Airway epithelial cell (primary cell): ENCODE results near the gene BBX. TPM values are rescaled to one million over a fixed set of nuclear protein-coding genes. Genes with fewer than 3 reads are reported as not detected.

Source experiments
- total RNA-seq: library from RNA; depleted of rRNA; stranded (reverse); fragments of >200 nt; gene quantifications from 2 replicates; pipeline ENCODE4 v1.2.3, GENCODE V29; 2015

The BBX gene
- total RNA-seq = 26.6 and 31.3 TPM in 2 replicates

DNA sequence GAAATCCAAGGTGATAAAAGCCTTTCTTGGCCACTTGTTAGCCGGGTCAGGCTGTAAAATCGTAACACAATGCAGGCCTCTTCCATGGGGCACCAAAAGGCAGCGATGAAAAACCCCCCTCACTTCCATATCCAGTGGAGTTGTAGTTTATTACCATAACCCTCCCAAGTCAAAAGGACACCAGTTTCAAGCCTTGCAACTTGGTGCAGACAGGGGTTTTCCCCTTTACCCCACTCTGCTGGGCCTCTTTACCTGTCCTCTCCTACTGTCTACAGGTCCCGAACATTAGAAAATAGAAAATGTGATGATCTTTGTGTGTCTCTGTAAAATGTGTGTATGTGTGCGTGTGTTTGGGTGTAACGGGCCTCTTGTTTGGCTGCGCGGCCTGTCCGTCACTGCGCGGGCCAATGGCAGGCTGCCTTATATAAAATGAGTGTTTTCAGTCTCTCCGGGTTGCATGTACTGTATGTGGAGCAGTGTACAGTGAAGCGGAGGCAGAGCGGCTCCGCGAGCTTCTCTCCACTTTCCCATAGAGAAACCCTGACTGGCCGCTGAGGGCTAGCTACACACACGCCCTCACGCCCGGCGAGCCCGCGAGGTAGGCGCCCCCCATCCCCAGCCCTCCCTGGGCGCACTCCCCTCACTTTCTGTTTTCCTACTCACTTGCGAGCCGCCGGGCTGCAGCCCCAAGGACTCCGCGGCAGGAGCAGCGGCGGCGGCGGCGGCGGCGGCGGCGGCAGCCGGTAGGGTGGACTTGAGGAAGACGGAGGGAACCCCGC is at the start of gene BBX:
TSS of gene BBX (plus strand) at position 453 of the 779 bp plus-strand sequence. CDS start 187,499 bp downstream, outside the sequence.

Other genes starting within 250 kb of the BBX start
- not detected in 2 replicates for gene CCDC54, start 145.5 kb upstream of the BBX start, total RNA-seq